Heart left ventricle (tissue), 16 donors: ENCODE results near the gene FAM53B. TPM values are rescaled to one million over a fixed set of nuclear protein-coding genes. Genes with fewer than 3 reads are reported as not detected.
A peak's percentile ranks its signal among the peaks of the same experiment; 100 is the strongest.

ENCODE experiments used
- ATAC-seq, 4 donors: fragments of 200-7000 bp; cut with Tn5 transposase; one replicate each; pipeline ENCODE4 v1.9.1; 2020 to 2022; ENCODE audit warnings: moderate library complexity in 4 of 4, mild to moderate bottlenecking in 3 of 4, moderate number of reproducible peaks in 1 of 4
- DNase-seq, 5 donors: peaks; one replicate each; pipeline ENCODE4 v3.0.0-alpha.2; 2020
- H3K27ac ChIP-seq, 12 donors: fragments of 200-600 bp; sonication (generic) in 4 of 12; one replicate each; pipeline versions ENCODE4 v1.5.0 to v1.8.0; 2016 to 2022; ENCODE audit warnings: mild to moderate bottlenecking in 2 of 12
- H3K27me3 ChIP-seq, 9 donors: fragments of 200-600 bp; sonication (generic) in 2 of 9; one replicate each; pipeline versions ENCODE4 v1.5.1 to v1.8.0; 2016 to 2022; ENCODE audit warnings: mild to moderate bottlenecking in 3 of 9
- H3K36me3 ChIP-seq, 9 donors: fragments of 200-600 bp; sonication (generic) in 2 of 9; one replicate each; pipeline versions ENCODE4 v1.5.0 to v1.8.0; 2018 to 2022; ENCODE audit warnings: mild to moderate bottlenecking in 2 of 9
- H3K4me1 ChIP-seq, 12 donors: fragments of 200-600 bp; sonication (generic) in 4 of 12; one replicate each; pipeline versions ENCODE4 v1.5.0 to v1.8.0; 2016 to 2022; ENCODE audit warnings: mild to moderate bottlenecking in 3 of 12
- H3K4me3 ChIP-seq, 12 donors: fragments of 200-600 bp; sonication (generic) in 4 of 12; one replicate each; pipeline versions ENCODE4 v1.5.0 to v1.8.0; 2017 to 2022; ENCODE audit warnings: mild to moderate bottlenecking in 9 of 12, moderate library complexity in 4 of 12
- H3K9me3 ChIP-seq, 12 donors: fragments of 200-600 bp; sonication (generic) in 4 of 12; one replicate each; pipeline versions ENCODE4 v1.5.0 to v1.8.0; 2016 to 2022; ENCODE audit warnings: mild to moderate bottlenecking in 1 of 12
- POLR2A ChIP-seq, 2 donors: fragments of 450-650 bp; IDR thresholded peaks; one replicate each; pipeline ENCODE4 v1.6.1; 2017; ENCODE audit warnings: antibody characterized with exemption in 2 of 2, mild to moderate bottlenecking in 2 of 2, moderate library complexity in 2 of 2
- WGBS, 4 donors: extraction: QIAGEN DNeasy Blood & Tissue Kit in 2 of 4; methylation state at CpG; one replicate each; pipeline versions ENCODE4 v1.1.5 to v1.1.7; 2013 to 2018; 5-methylcytosine and 5-hydroxymethylcytosine counted together
- intact Hi-C, 10 donors: fragments of 100-400 bp; cut with DNase I; formaldehyde crosslinking; loops; one replicate each; pipeline versions ENCODE4 v1.11.1 to v1.14.2; 2022
- polyA plus RNA-seq, 2 donors: library from polyadenylated mRNA; stranded (reverse); fragments of 200-250 nt; gene quantifications; one replicate each; pipeline ENCODE4 v1.2.3, GENCODE V29; 2013
- total RNA-seq, 9 donors: library from RNA; depleted of rRNA in 2 of 9; stranded (reverse); fragments of >200 nt in 2 of 9; fragmentation: NEBNext Ultra II Directional in 3 of 9; extraction: Animal tissue kit (Norgen Biotek cat#: 25700) in 3 of 9; gene quantifications; one replicate each; pipeline versions ENCODE4 v1.1.0 to v1.2.4, GENCODE V29; 2016 to 2023
- TF ChIP-seq, protein P1 (sequence below), 12 donors: fragments of 200-600 bp; sonication (generic) in 4 of 12; IDR thresholded peaks; one replicate each; pipeline versions ENCODE4 v1.5.0 to v1.8.0; 2018 to 2022; ENCODE audit warnings: antibody characterized with exemption in 12 of 12, mild to moderate bottlenecking in 5 of 12
- donor health status: ischemic (EF 13 %, LVEDD 7.1; RV severe dilation, severe dysfunction).
- donor health status: healthy with polysubstance abuse.
- donor health status: DM: no; HTN: yes; CAD: no.
- donor health status: DM: no; HTN: no; CAD: no.
- donor health status: ischemic (EF 25% LVEDD 6.9; RV normal size, moderate dysfunction).
- donor health status: ischemic (EF 25% LVEDD 5.7; RV mildly dilated, moderate dysfunction).
- donor health status: healthy.
- donor health status: DM: yes; HTN: yes; CAD: no.
- donor health status: ischemic (EF 35%, LVEDD 5.7; RV mildly dilated, moderate dysfunction).
- donor health status: nonischemic (EF 11% LVEDD 7.7; RV severe dilation, severe dysfunction).
- donor health status: DM: yes; HTN: yes; CAD: no.
- donor health status: PGD.
- donor health status: ischemic (EF 29% LVEDD 5.4; RV normal size, mild dysfunction).
- donor health status: nonischemic (EF 23%, LVEDD 6.1; RV moderate dilation, normal function).

The FAM53B gene
- total and polyA plus RNA-seq, 11 donors: 23.7 to 57.7 (median 35.5) TPM

GRCh38 chr10:124685261-124685660 lies 58.9 kb downstream of the FAM53B start:
- Histone ChIP-seq H3K27me3 (no peaks in the 10 kb centered on the region), H3K4me1 (peaks cover 7 to 99% (median 76%) of the 10 kb centered on the region in 12 donors), H3K4me3 (no peak overlapping the region), H3K36me3 (peaks cover 0 to 28% (median 18%) of the 10 kb centered on the region in 9 donors), H3K27ac (peak overlapping the region in 11 of 12 donors; percentile 66 to 89 (median 77)), H3K9me3 (no peaks in the 10 kb centered on the region)
- intact Hi-C loops: loop anchor here in 7 of 10 donors (5.0 to 10.0 kb wide), 2 partner anchors 50 to 52 kb away; no protein-coding TSS in a partner anchor
- peak in 3 of 4 donors; percentile 39 to 62 (median 61) for ATAC-seq
- DNase-seq: peak; percentile 56 to 83 (median 65)
- TF ChIP-seq POLR2A (IDR thresholded peaks at IDR 0.05): no peak
- TF ChIP-seq, protein P1, sequence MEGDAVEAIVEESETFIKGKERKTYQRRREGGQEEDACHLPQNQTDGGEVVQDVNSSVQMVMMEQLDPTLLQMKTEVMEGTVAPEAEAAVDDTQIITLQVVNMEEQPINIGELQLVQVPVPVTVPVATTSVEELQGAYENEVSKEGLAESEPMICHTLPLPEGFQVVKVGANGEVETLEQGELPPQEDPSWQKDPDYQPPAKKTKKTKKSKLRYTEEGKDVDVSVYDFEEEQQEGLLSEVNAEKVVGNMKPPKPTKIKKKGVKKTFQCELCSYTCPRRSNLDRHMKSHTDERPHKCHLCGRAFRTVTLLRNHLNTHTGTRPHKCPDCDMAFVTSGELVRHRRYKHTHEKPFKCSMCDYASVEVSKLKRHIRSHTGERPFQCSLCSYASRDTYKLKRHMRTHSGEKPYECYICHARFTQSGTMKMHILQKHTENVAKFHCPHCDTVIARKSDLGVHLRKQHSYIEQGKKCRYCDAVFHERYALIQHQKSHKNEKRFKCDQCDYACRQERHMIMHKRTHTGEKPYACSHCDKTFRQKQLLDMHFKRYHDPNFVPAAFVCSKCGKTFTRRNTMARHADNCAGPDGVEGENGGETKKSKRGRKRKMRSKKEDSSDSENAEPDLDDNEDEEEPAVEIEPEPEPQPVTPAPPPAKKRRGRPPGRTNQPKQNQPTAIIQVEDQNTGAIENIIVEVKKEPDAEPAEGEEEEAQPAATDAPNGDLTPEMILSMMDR (IDR thresholded peaks at IDR 0.05): peak in 1 of 12 donors; percentile 17
- WGBS, 4 donors: 29 to 50% (median 47%) methylated on average over 10 to 12 of the region's 12 CpGs

DNA sequence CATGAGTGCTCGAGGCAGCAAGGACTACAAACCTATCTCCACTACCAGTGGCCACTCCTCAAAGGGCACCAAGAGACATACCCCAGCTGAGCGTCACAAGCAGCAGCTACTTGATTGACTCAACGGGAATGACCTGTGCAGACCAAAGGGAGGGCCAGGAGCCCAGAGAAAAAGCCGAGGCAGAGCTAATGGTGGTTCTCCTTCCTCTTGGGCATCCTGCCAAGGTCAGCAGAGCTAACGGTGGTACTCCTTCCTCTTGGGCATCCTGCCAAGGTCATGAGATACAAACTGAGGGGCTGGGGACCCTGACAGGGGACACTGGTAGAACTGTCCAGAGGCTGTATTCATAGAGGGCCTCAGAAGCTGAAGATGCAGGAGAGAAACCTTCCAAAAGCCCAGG lies 60.4 kb downstream of the FAM53B start:
- no peak for ATAC-seq
- Histone ChIP-seq H3K36me3 (peaks cover 0 to 22% (median 16%) of the 10 kb centered on the region in 9 donors), H3K4me3 (no peak overlapping the region), H3K27ac (peak overlapping the region in 9 of 12 donors; percentile 8 to 89 (median 39)), H3K27me3 (no peaks in the 10 kb centered on the region), H3K9me3 (no peaks in the 10 kb centered on the region), H3K4me1 (peaks cover 14 to 99% (median 77%) of the 10 kb centered on the region in 12 donors)
- DNase-seq: peak in 1 of 5 donors; percentile 24
- TF ChIP-seq POLR2A (IDR thresholded peaks at IDR 0.05): no peak
- TF ChIP-seq, protein P1 (IDR thresholded peaks at IDR 0.05): no peak
- WGBS, 4 donors: 27 to 57% (median 43%) methylated on average over 4 to 5 of the region's 5 CpGs
- intact Hi-C loops: loop anchor here in 6 of 10 donors (5.0 to 10.0 kb wide), 2 partner anchors 37 to 51 kb away; no protein-coding TSS in a partner anchor

- Histone ChIP-seq H3K4me3 (no peak overlapping the region), H3K27ac (peak overlapping the region in 3 of 12 donors; percentile 4 to 87 (median 10)), H3K4me1 (peaks cover 14 to 99% (median 80%) of the 10 kb centered on the region in 12 donors), H3K9me3 (no peaks in the 10 kb centered on the region), H3K36me3 (peaks cover 0 to 22% (median 18%) of the 10 kb centered on the region in 9 donors), H3K27me3 (no peaks in the 10 kb centered on the region)
- DNase-seq (peak in 2 of 5 donors; percentile 18 to 27), ATAC-seq (no peak)
- TF ChIP-seq POLR2A (IDR thresholded peaks at IDR 0.05): no peak
- TF ChIP-seq, protein P1 (IDR thresholded peaks at IDR 0.05): no peak
- intact Hi-C loops: loop anchor here in 6 of 10 donors (5.0 to 10.0 kb wide), 2 partner anchors 35 to 53 kb away; no protein-coding TSS in a partner anchor
- 94 to 96% (median 95%) methylated on average over 31 to 36 of the region's 36 CpGs for WGBS, 4 donors
Observed at GRCh38 chr10:124681626-124682552, 62.3 kb downstream of the FAM53B start.

DNA sequence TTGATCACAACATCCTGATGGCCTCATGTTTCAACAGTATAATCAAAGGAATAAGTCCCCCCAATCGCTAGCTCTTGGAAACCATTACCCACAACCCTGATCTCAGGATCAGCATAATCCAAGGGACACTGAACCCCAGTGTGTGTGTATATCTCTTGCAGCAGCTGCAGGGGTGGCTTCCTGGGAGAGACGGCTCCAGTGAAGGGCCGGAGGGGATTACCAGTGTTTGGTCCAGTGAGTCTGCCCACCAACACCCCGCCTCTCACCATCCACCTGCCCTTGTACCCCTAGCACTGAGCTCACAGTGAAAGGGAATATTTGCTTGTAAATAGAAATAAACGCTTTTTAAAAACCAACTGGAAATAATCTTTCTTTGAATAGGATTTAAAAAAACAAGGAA lies 63.1 kb downstream of the FAM53B start:
- Histone ChIP-seq H3K27me3 (no peaks in the 10 kb centered on the region), H3K9me3 (no peaks in the 10 kb centered on the region), H3K27ac (peak overlapping the region in 5 of 12 donors; percentile 14 to 62 (median 25)), H3K36me3 (peaks cover 0 to 22% (median 18%) of the 10 kb centered on the region in 9 donors), H3K4me1 (peaks cover 17 to 99% (median 81%) of the 10 kb centered on the region in 12 donors), H3K4me3 (no peak overlapping the region)
- intact Hi-C loops: loop anchor here in 6 of 10 donors (5.0 to 10.0 kb wide), 2 partner anchors 34 to 54 kb away; no protein-coding TSS in a partner anchor
- no peak for TF ChIP-seq POLR2A (IDR thresholded peaks at IDR 0.05)
- TF ChIP-seq, protein P1 (IDR thresholded peaks at IDR 0.05): no peak
- DNase-seq: peak in 1 of 5 donors; percentile 6
- no peak for ATAC-seq
- WGBS, 4 donors: 93 to 98% (median 96%) methylated on average over 5 of the region's 5 CpGs
